Upper lobe of right lung (tissue), 1 donor: Measurements from ENCODE around the gene RFPL4A. TPM values are rescaled to one million over a fixed set of nuclear protein-coding genes. Genes with fewer than 3 reads are reported as not detected.

Experiments used
- ATAC-seq: fragments of 200-7000 bp; cut with Tn5 transposase; one replicate; pipeline ENCODE4 v1.9.1; 2020; ENCODE audit warnings: mild to moderate bottlenecking, moderate library complexity
- DNase-seq: peaks from one replicate; pipeline ENCODE4 v3.0.0-alpha.2; 2020
- H3K27ac ChIP-seq: fragments of 200-600 bp; one replicate; pipeline ENCODE4 v1.8.0; 2022
- H3K27me3 ChIP-seq: fragments of 200-600 bp; one replicate; pipeline ENCODE4 v1.8.0; 2022; ENCODE audit warnings: mild to moderate bottlenecking
- H3K36me3 ChIP-seq: fragments of 200-600 bp; one replicate; pipeline ENCODE4 v1.8.0; 2022
- H3K4me1 ChIP-seq: fragments of 200-600 bp; one replicate; pipeline ENCODE4 v1.8.0; 2022
- H3K4me3 ChIP-seq: fragments of 200-600 bp; one replicate; pipeline ENCODE4 v1.8.0; 2022; ENCODE audit warnings: mild to moderate bottlenecking
- H3K9me3 ChIP-seq: fragments of 200-600 bp; one replicate; pipeline ENCODE4 v1.8.0; 2022
- CTCF ChIP-seq: fragments of 200-600 bp; IDR thresholded peaks from one replicate; pipeline ENCODE4 v1.8.0; 2022; ENCODE audit warnings: antibody characterized with exemption
- intact Hi-C: fragments of 100-400 bp; cut with DNase I; formaldehyde crosslinking; loops from one replicate; pipeline ENCODE4 v1.11.0; 2022
- total RNA-seq: library from RNA; stranded (reverse); fragmentation: NEBNext Ultra II Directional; extraction: Animal tissue kit (Norgen Biotek cat#: 25700); gene quantifications from one replicate; pipeline ENCODE4 v1.2.1, GENCODE V29; 2021
- donor health status: DM: no; HTN: yes; CAD: no; lungs with severe emphysema.

Gene RFPL4A
- total RNA-seq, 1 donor from 2014 or later: not detected

GRCh38 chr19:55812449-55812848 lies 53.6 kb downstream of the RFPL4A start:
- H3K27ac ChIP-seq: no peak overlapping the region
- no peaks in the 10 kb centered on the region for H3K36me3 ChIP-seq
- intact Hi-C loops: no loop called here
- no peak for DNase-seq
- no peak overlapping the region for H3K4me3 ChIP-seq
- no peak for TF ChIP-seq CTCF
- ATAC-seq: no peak
- no peaks in the 10 kb centered on the region for H3K4me1 ChIP-seq
- H3K9me3 ChIP-seq: no peaks in the 10 kb centered on the region
- peaks cover 10% of the 10 kb centered on the region for H3K27me3 ChIP-seq

Other genes starting within 250 kb of the RFPL4A start
- not detected for gene SBK2, start 222.0 kb upstream of the RFPL4A start, total RNA-seq
- gene SBK3, start 213.6 kb upstream of the RFPL4A start, total RNA-seq: 1.8 TPM
- 15.7 TPM for gene ZNF579, start 178.2 kb upstream of the RFPL4A start, total RNA-seq
- 14.9 TPM for gene FIZ1, start 159.6 kb upstream of the RFPL4A start, total RNA-seq
- gene ZNF524, start 158.8 kb upstream of the RFPL4A start, total RNA-seq: 28.6 TPM
- 18.4 TPM for gene ZNF865, start 153.4 kb upstream of the RFPL4A start, total RNA-seq
- gene ZNF784, start 134.5 kb upstream of the RFPL4A start, total RNA-seq: 9.7 TPM
- gene ZNF580, start 118.1 kb upstream of the RFPL4A start, total RNA-seq: 30.7 TPM
- gene ZNF581, start 115.4 kb upstream of the RFPL4A start, total RNA-seq: 16.4 TPM
- 11.1 TPM for gene CCDC106, start 110.9 kb upstream of the RFPL4A start, total RNA-seq
- gene U2AF2, start 104.1 kb upstream of the RFPL4A start, total RNA-seq: 142 TPM
- 117 TPM for gene EPN1, start 83.9 kb upstream of the RFPL4A start, total RNA-seq
- not detected for gene NLRP9, start 20.7 kb upstream of the RFPL4A start, total RNA-seq
- gene RFPL4AL1, start 10.0 kb downstream of the RFPL4A start, total RNA-seq: not detected
- not detected for gene NLRP11, start 72.9 kb downstream of the RFPL4A start, total RNA-seq
- gene NLRP4, start 77.4 kb downstream of the RFPL4A start, total RNA-seq: not detected
- not detected for gene NLRP13, start 173.2 kb downstream of the RFPL4A start, total RNA-seq
- gene NLRP8, start 188.7 kb downstream of the RFPL4A start, total RNA-seq: not detected
- not detected for gene NLRP5, start 227.7 kb downstream of the RFPL4A start, total RNA-seq